Fibroblast of skin of back (primary cell): ENCODE measurements around the gene LRRC37A3. TPM values are rescaled to one million over a fixed set of nuclear protein-coding genes. Genes with fewer than 3 reads are reported as not detected.
"Not testable (repeated sequence)": the region's sequence is repeated elsewhere in the genome, so short reads cannot be mapped to it uniquely, and the experiment has no call there.

Source experiments
- DNase-seq: peaks from one replicate; pipeline ENCODE4 v3.0.0-alpha.2; 2013
- polyA plus RNA-seq, 2 experiments: library from polyadenylated mRNA; unstranded; fragments of 120-200 nt; gene quantifications; one replicate each; pipeline ENCODE4 v1.2.1, GENCODE V29; 2013; ENCODE audit not compliant: insufficient read length in 2 of 2

The LRRC37A3 gene
- polyA plus RNA-seq (2013, experiment 1 of 2; ENCODE audit: insufficient read length), result 4.0 TPM
- 4.0 TPM for polyA plus RNA-seq (2013, experiment 2 of 2; ENCODE audit: insufficient read length)

GRCh38 chr17:64919289-64920025, at the start of gene LRRC37A3:
Gene LRRC37A3, minus strand, starts transcription at chr17:64919478. Its CDS starts 22,221 bp downstream, at chr17:64897257.
- peak; percentile 91 for DNase-seq

GRCh38 chr17:64965873-64966287, 46.6 kb upstream of the LRRC37A3 start:
- peak; percentile 80 for DNase-seq

- DNase-seq, result not testable (repeated sequence)
These were observed 46.1 kb upstream of the LRRC37A3 start for GRCh38 chr17:64965256-64965872.

- no peak for DNase-seq
These were observed 45.5 kb upstream of the LRRC37A3 start for GRCh38 chr17:64964796-64965195.

- DNase-seq, result not testable (repeated sequence)
These were observed 44.5 kb upstream of the LRRC37A3 start for GRCh38 chr17:64963814-64964213.

- DNase-seq, result peak; percentile 60
These were observed 42.5 kb upstream of the LRRC37A3 start for GRCh38 chr17:64961563-64962378.

GRCh38 chr17:64951877-64952276, 32.6 kb upstream of the LRRC37A3 start:
- no peak for DNase-seq

- peak; percentile 61 for DNase-seq
These were observed 31.6 kb upstream of the LRRC37A3 start for GRCh38 chr17:64950871-64951270.

- DNase-seq, result peak; percentile 32
These were observed 27.9 kb upstream of the LRRC37A3 start for GRCh38 chr17:64947152-64947551.

GRCh38 chr17:64941761-64942160, 22.5 kb upstream of the LRRC37A3 start:
- no peak for DNase-seq

- no peak for DNase-seq
These were observed 21.8 kb upstream of the LRRC37A3 start for GRCh38 chr17:64941045-64941444.

GRCh38 chr17:64940055-64940454, 20.8 kb upstream of the LRRC37A3 start:
- no peak for DNase-seq

GRCh38 chr17:64938925-64939474, 19.7 kb upstream of the LRRC37A3 start:
- DNase-seq, result no peak

GRCh38 chr17:64938290-64938689, 19.0 kb upstream of the LRRC37A3 start:
- DNase-seq, result no peak

GRCh38 chr17:64936117-64936516, 16.8 kb upstream of the LRRC37A3 start:
- DNase-seq, result no peak

GRCh38 chr17:64934284-64934778, 15.1 kb upstream of the LRRC37A3 start:
- not testable (repeated sequence) for DNase-seq

- DNase-seq, result not testable (repeated sequence)
These were observed 13.6 kb upstream of the LRRC37A3 start for GRCh38 chr17:64932850-64933249.

GRCh38 chr17:64930374-64930773, 11.1 kb upstream of the LRRC37A3 start:
- DNase-seq, result not testable (repeated sequence)

- peak; percentile 22 for DNase-seq
These were observed 10.3 kb upstream of the LRRC37A3 start for GRCh38 chr17:64929419-64930209.

- DNase-seq, result not testable (repeated sequence)
These were observed 9.4 kb upstream of the LRRC37A3 start for GRCh38 chr17:64928701-64929100.

- DNase-seq, result peak; percentile 55
These were observed 8.2 kb upstream of the LRRC37A3 start for GRCh38 chr17:64927444-64927843.

- not testable (repeated sequence) for DNase-seq
These were observed 7.2 kb upstream of the LRRC37A3 start for GRCh38 chr17:64926430-64926829.
